GM19372 (cell line): Measurements from ENCODE around the gene CTNNA2.
A peak's percentile ranks its signal among the peaks of the same experiment; 100 is the strongest.

Source experiments
- ATAC-seq: cut with Tn5 transposase; IDR thresholded peaks from one replicate; pipeline ENCODE4 v1.9.1; 2021; ENCODE audit warnings: mild to moderate bottlenecking, low read depth, moderate library complexity; ENCODE audit not compliant: unreplicated experiment

Gene CTNNA2

GRCh38 chr2:80496775-80497174 is 983.9 kb downstream of the CTNNA2 start:
- ATAC-seq, result no peak

GRCh38 chr2:80499095-80499494 is 986.2 kb downstream of the CTNNA2 start:
- ATAC-seq, result no peak

- no peak for ATAC-seq
Observed at GRCh38 chr2:80501874-80502624, 989.2 kb downstream of the CTNNA2 start.

GRCh38 chr2:80506563-80506962 is 993.7 kb downstream of the CTNNA2 start:
- ATAC-seq, result no peak

- ATAC-seq, result no peak
Observed at GRCh38 chr2:80510716-80511115, 997.9 kb downstream of the CTNNA2 start.

GRCh38 chr2:80515964-80516363 is 1003.1 kb downstream of the CTNNA2 start:
- no peak for ATAC-seq

GRCh38 chr2:80517316-80517715 is 1004.5 kb downstream of the CTNNA2 start:
- ATAC-seq, result no peak

GRCh38 chr2:80519121-80519643 is 1006.3 kb downstream of the CTNNA2 start:
- ATAC-seq, result no peak

GRCh38 chr2:80519699-80520291 is 1006.9 kb downstream of the CTNNA2 start:
- no peak for ATAC-seq

GRCh38 chr2:80525152-80525551 is 1012.3 kb downstream of the CTNNA2 start:
- ATAC-seq, result peak; percentile 63

- ATAC-seq, result no peak
Observed at GRCh38 chr2:80527119-80527518, 1014.3 kb downstream of the CTNNA2 start.

- no peak for ATAC-seq
Observed at GRCh38 chr2:80529466-80530165, 1016.8 kb downstream of the CTNNA2 start.

- ATAC-seq, result peak; percentile 65
Observed at GRCh38 chr2:80530442-80531064, 1017.7 kb downstream of the CTNNA2 start.

- ATAC-seq, result no peak
Observed at GRCh38 chr2:80531319-80531718, 1018.5 kb downstream of the CTNNA2 start.

GRCh38 chr2:80545420-80546210 is 1032.8 kb downstream of the CTNNA2 start:
- ATAC-seq, result no peak

GRCh38 chr2:80546766-80547165 is 1033.9 kb downstream of the CTNNA2 start:
- no peak for ATAC-seq

- ATAC-seq, result no peak
Observed at GRCh38 chr2:80547344-80547743, 1034.5 kb downstream of the CTNNA2 start.

GRCh38 chr2:80548469-80548868 is 1035.6 kb downstream of the CTNNA2 start:
- ATAC-seq, result no peak

- no peak for ATAC-seq
Observed at GRCh38 chr2:80549901-80550300, 1037.0 kb downstream of the CTNNA2 start.

GRCh38 chr2:80560326-80560725 is 1047.5 kb downstream of the CTNNA2 start:
- no peak for ATAC-seq
